GM12872 (cell line): Measurements from ENCODE around the gene RPS6KB1.

ENCODE experiments used
- TF ChIP-seq, protein P1 (sequence below): IDR thresholded peaks from 3 replicates; pipeline ENCODE4 v1.5.1; 2011; ENCODE audit warnings: low read depth, mild to moderate bottlenecking, low read length, moderate library complexity; ENCODE audit not compliant: insufficient read depth

RPS6KB1 gene

DNA sequence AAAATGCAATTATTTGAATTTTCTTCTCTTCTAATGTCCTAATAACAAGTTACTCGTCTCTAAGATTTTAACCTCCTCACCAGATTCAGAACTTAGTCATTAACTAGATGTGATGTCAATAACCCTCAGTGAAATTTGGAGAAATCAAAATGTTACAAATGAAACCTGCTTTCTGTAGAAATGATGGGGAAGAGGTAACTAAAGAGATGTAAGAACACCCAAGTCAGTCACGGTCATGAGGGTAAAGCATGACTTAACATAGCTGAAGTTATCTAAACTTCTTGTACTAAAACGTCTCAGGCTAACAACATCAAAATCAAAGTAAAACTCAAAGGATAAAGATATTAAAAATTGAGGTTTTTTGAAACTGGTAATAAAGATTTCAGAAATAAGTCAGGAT lies 61.9 kb downstream of the RPS6KB1 start:
- TF ChIP-seq, protein P1, sequence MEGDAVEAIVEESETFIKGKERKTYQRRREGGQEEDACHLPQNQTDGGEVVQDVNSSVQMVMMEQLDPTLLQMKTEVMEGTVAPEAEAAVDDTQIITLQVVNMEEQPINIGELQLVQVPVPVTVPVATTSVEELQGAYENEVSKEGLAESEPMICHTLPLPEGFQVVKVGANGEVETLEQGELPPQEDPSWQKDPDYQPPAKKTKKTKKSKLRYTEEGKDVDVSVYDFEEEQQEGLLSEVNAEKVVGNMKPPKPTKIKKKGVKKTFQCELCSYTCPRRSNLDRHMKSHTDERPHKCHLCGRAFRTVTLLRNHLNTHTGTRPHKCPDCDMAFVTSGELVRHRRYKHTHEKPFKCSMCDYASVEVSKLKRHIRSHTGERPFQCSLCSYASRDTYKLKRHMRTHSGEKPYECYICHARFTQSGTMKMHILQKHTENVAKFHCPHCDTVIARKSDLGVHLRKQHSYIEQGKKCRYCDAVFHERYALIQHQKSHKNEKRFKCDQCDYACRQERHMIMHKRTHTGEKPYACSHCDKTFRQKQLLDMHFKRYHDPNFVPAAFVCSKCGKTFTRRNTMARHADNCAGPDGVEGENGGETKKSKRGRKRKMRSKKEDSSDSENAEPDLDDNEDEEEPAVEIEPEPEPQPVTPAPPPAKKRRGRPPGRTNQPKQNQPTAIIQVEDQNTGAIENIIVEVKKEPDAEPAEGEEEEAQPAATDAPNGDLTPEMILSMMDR = no peak

DNA sequence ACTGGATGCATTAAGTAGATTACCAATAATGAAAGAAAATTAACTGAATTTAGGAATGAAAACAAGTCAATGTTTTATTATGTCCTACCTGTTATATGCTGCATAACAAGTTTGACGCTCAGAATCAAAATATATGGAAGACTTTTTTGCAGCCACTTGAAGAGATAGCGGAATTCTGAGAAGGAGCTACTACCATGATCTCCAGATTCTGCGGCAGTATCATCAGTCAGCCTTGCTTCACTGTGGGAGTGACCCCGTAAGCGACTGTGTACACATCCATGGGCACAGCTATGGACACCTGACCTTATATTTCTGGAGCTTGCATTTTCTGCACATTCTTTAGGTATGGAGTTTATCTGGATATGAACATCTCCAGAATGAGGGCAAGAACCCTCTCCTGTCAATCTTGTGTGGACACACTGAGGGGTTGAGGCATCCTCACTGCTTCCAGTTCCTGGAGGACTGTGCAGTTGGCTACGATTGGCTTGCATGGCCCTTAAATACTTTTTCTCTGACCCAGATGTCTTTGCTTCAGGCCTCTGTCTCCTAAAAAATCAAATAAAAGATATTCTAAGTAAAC lies 69.9 kb downstream of the RPS6KB1 start:
- TF ChIP-seq, protein P1 = no peak

DNA sequence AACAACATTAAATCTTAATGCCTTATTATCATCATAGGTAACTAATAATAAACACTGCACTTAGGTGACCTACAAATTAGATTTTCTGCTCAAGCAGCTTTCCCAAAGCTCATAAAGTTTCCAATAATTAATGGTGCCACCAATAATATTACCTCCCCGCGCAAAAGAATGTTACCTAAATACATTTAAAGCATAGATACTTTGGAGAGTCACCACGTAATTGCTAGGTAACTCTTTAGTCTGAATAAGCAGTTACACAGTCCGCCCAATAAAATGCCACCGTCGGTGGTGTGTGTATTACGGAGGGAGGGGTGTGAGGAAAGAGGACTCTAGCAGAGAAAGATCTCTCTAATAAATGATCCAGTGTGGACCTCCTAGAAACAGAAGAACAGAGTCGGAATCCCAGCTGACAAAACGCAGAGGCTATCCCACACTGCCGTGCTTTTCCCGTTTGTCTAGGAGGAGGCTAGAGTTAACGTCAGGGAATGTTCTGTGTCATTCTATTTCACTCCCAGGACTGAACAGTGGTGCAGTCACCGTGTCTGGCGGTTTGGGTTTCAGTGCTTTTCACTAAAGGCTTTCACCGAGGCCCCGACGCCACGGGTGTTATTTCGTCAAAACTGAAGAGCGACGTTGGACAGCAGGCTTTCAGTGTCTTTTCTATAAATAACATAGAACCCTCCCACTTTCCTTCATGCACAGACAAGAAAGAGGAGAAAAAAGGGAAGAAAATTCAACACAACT lies 71.0 kb downstream of the RPS6KB1 start:
- TF ChIP-seq, protein P1 = no peak

DNA sequence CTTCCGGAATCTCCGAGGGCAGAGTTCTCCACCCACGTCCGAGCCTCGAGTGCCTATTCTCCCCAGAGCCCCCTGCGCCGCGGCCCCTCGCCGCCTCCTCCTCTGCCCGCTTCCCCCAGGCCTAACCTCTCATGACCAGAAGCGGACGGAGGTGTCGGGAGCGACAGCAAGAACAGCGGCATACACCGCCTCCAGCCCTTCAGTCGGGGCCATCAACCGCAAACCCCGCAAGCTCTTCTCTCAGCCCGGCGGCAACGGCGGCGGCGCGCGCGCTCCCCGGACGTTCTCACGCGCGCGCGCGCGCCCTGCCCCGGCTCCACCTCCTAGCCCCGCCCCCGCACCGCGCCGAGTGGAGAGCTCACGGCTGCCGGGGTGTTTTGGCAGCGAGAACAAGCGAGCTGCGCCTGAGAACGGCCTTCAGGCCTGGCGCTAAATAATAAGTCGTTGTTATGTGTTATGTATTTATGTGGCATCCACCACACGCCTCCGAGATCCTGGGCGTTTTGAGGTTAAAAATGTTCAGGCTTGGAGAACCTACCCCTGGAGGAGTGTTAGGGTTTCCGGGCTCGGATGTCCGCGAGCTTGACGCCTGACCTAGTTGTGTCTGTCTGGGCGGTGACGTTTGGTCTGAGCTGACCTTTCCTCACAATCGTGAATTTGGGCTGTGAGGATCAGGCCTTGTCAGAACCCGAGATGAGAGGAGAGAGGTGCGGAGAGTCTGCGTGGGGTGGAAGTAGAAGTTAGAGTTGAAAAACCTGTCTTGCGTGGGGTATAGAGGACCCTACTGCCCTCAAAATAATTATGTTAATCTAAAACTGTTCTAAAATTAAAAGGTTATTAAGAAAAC lies 71.8 kb downstream of the RPS6KB1 start, which contains the start of gene RNFT1:
Gene RNFT1 (minus strand): TSS at position 259 of the 847 bp plus-strand sequence. CDS start 77 bp downstream, at position 182.
- TF ChIP-seq, protein P1 = no peak

DNA sequence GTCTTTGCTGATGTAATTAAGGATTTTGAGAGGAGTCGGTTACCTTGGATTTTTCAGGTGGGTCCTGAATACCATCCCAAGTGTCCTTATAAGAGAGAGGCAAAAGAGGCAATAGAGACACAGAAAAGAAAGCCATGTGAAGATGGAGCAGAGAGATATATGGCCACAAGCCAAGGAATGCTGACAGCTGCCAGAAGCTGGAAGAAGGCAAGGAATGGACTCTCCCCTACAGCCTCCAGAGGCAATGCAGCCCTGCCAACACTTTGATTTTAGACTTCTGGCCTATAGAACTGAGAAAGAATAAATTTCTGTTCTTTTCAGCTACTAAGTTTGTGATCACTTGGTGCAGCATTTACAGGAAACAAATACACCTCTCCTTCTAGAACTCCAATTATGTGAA lies 79.9 kb downstream of the RPS6KB1 start:
- TF ChIP-seq, protein P1 = no peak
